Fibroblast of lung (primary cell): ENCODE data around the gene MNAT1.

Experiments
- CTCF ChIP-seq, 2 donors: IDR thresholded peaks in 1 of 2; conservative IDR thresholded peaks in 1 of 2; 1 replicate in 1 of 2; 2 replicates in 1 of 2; pipeline ENCODE4 v1.5.1; 2011 to 2012; ENCODE audit warnings: low read length in 2 of 2, control low read depth in 1 of 2, inconsistent platforms in 1 of 2, low read depth in 1 of 2, mild to moderate bottlenecking in 1 of 2
- EZH2 ChIP-seq: IDR thresholded peaks from 2 replicates; pipeline ENCODE4 v1.5.1; 2012; ENCODE audit warnings: low read length, control low read depth, mild to moderate bottlenecking; ENCODE audit errors: missing control alignments

- TF ChIP-seq CTCF (conservative IDR thresholded peaks at IDR 0.05 in 1 of 2, IDR thresholded peaks at IDR 0.05 in 1 of 2; ENCODE audit: low read depth in 1 of 2, low read length in 2 of 2) (no peak), EZH2 (no peak)
Measured at GRCh38 chr14:60865378-60866127, 131.0 kb downstream of the MNAT1 start.
